CD4-positive, alpha-beta T cell (primary cell): Measurements from ENCODE around the gene C1QTNF3. TPM values are rescaled to one million over a fixed set of nuclear protein-coding genes. Genes with fewer than 3 reads are reported as not detected.

Source experiments
- ATAC-seq: fragments of 200-7000 bp; cut with Tn5 transposase; one replicate; pipeline ENCODE4 v1.10.0; 2022; ENCODE audit warnings: mild to moderate bottlenecking; ENCODE audit not compliant: poor library complexity
- CTCF ChIA-PET: fragments of 350-600 bp; sonication (Branson Sonifier 250); formaldehyde crosslinking; loops from one replicate; lab custom pipeline; 2021; ENCODE audit warnings: antibody characterized with exemption, inconsistent platforms; lab: Charles Lee
- POLR2A ChIA-PET: fragments of 350-600 bp; sonication (Branson Sonifier 250); formaldehyde crosslinking; loops from one replicate; lab custom pipeline; 2021; ENCODE audit warnings: antibody characterized with exemption, inconsistent platforms; lab: Charles Lee
- DNase-seq, 14 experiments: peaks; one replicate each; pipeline ENCODE4 v3.0.0-alpha.2; 2013 to 2020; ENCODE audit warnings: mixed read lengths in 2 of 14
- H3K27ac ChIP-seq, 2 donors: one replicate each; pipeline versions ENCODE4 v1.5.1 to v1.7.0; 2013; ENCODE audit warnings: low read length in 2 of 2, low read depth in 1 of 2, mild to moderate bottlenecking in 1 of 2
- H3K27me3 ChIP-seq, 2 experiments: 1 replicate in 1 of 2; 2 replicates in 1 of 2; pipeline versions ENCODE4 v1.6.1 to v1.7.0; 2013; ENCODE audit warnings: low read length in 2 of 2, control low read depth in 1 of 2, mild to moderate bottlenecking in 1 of 2, moderate library complexity in 1 of 2; ENCODE audit not compliant: insufficient read depth in 2 of 2, control insufficient read depth in 1 of 2
- H3K36me3 ChIP-seq: one replicate; pipeline ENCODE4 v1.6.1; 2013; ENCODE audit warnings: low read length, control low read depth; ENCODE audit not compliant: insufficient read depth
- H3K4me1 ChIP-seq: one replicate; pipeline ENCODE4 v1.6.1; 2013; ENCODE audit warnings: low read length, control low read depth; ENCODE audit not compliant: insufficient read depth
- H3K4me3 ChIP-seq: one replicate; pipeline ENCODE4 v1.5.1; 2013; ENCODE audit warnings: mild to moderate bottlenecking, low read length, moderate library complexity
- H3K9me3 ChIP-seq, 2 experiments: 1 replicate in 1 of 2; 2 replicates in 1 of 2; pipeline versions ENCODE4 v1.6.1 to v1.7.0; 2013; ENCODE audit warnings: low read length in 2 of 2, mild to moderate bottlenecking in 2 of 2, control low read depth in 1 of 2, moderate library complexity in 1 of 2; ENCODE audit not compliant: control insufficient read depth in 1 of 2, insufficient read depth in 1 of 2
- H3K27ac Mint-ChIP-seq: one replicate; pipeline ENCODE4 v1.8.0; 2020; ENCODE audit warnings: mixed read lengths
- H3K27me3 Mint-ChIP-seq: one replicate; pipeline ENCODE4 v1.8.0; 2021; ENCODE audit warnings: mixed read lengths
- H3K36me3 Mint-ChIP-seq: one replicate; pipeline ENCODE4 v1.8.0; 2021; ENCODE audit warnings: low read depth, mixed read lengths
- H3K4me1 Mint-ChIP-seq: one replicate; pipeline ENCODE4 v1.8.0; 2021; ENCODE audit warnings: low read depth, mixed read lengths
- H3K4me3 Mint-ChIP-seq: one replicate; pipeline ENCODE4 v1.8.0; 2020; ENCODE audit warnings: mild to moderate bottlenecking, mixed read lengths
- H3K9me3 Mint-ChIP-seq: one replicate; pipeline ENCODE4 v1.8.0; 2020; ENCODE audit warnings: mixed read lengths
- CTCF ChIP-seq: fragments of 200-600 bp; IDR thresholded peaks from one replicate; pipeline ENCODE4 v1.8.0; 2022; ENCODE audit warnings: antibody characterized with exemption, mild to moderate bottlenecking
- intact Hi-C, 2 experiments: fragments of 100-400 bp; cut with DNase I in 1 of 2; cut with micrococcal nuclease in 1 of 2; formaldehyde crosslinking; loops; one replicate each; pipeline versions ENCODE4 v1.15.1 to v1.9.0; 2023 to 2025; cut with DNase I, micrococcal nuclease
- total RNA-seq, 174 experiments: library from RNA in 2 of 174; stranded (reverse) in 2 of 174; gene quantifications; one replicate each; pipeline ENCODE4 v1.2.3 and lab custom pipeline; 2021 to 2026

C1QTNF3 gene
- total RNA-seq, 2 experiments from 2014 or later: 2.9 to 3.2 TPM

DNA sequence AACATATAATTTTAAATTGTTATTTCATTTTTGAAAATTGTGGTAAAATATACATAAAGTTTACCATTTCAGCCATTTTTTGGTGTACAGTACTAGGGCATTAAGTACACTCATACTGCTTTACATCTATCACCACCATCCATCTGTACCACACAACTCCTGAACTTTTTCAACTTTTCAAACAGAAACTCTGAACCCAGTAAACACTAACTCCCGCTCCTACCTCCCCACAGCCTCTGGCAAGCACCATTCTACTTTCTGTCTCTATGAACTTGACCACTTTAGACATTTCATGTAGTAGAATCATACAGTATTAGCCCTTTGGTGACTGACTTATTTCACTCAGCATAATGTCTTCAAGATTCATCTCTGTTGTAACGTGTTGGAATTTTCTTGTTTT, 50.1 kb downstream of the C1QTNF3 start:
- Histone ChIP-seq H3K27ac (no peak overlapping the region), H3K36me3 (peaks cover 18% of the 10 kb centered on the region), H3K27me3 (no peaks in the 10 kb centered on the region), H3K9me3 (no peaks in the 10 kb centered on the region), H3K4me1 (peaks cover 3% of the 10 kb centered on the region), H3K4me3 (no peak overlapping the region)
- ChIA-PET CTCF (no interaction called here), POLR2A (no interaction called here)
- Mint-ChIP-seq H3K36me3 (peaks cover 54% of the 10 kb centered on the region), H3K27ac (no peak overlapping the region), H3K9me3 (no peaks in the 10 kb centered on the region), H3K27me3 (no peaks in the 10 kb centered on the region), H3K4me3 (no peak overlapping the region), H3K4me1 (peaks cover 6% of the 10 kb centered on the region)
- no peak for DNase-seq
- TF ChIP-seq CTCF: no peak
- ATAC-seq: no peak
- intact Hi-C loops: no loop called here

DNA sequence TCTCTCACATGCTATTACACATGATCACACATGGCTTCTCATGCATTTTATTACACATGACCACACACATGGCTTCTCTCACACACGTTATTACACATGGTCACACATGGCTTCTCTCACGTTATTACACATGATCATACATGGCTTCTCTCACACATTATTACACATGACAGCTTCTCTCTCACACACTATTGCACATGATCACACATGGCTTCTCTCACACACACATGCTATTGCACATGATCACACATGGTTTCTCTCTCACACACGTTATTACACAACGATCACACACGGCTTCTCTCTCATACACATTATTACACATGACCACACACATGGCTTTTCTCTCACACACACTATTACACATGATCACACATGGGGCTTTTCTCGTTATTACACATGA, 57.6 kb downstream of the C1QTNF3 start:
- Histone ChIP-seq H3K4me1 (no peaks in the 10 kb centered on the region), H3K36me3 (peaks cover 16% of the 10 kb centered on the region), H3K9me3 (no peaks in the 10 kb centered on the region), H3K27me3 (no peaks in the 10 kb centered on the region), H3K4me3 (no peak overlapping the region), H3K27ac (no peak overlapping the region)
- intact Hi-C loops: no loop called here
- Mint-ChIP-seq H3K4me3 (no peak overlapping the region), H3K27me3 (no peaks in the 10 kb centered on the region), H3K27ac (no peak overlapping the region), H3K9me3 (no peaks in the 10 kb centered on the region), H3K4me1 (no peaks in the 10 kb centered on the region), H3K36me3 (peaks cover 28% of the 10 kb centered on the region)
- ChIA-PET POLR2A (no interaction called here), CTCF (no interaction called here)
- TF ChIP-seq CTCF: no peak
- DNase-seq: no peak
- no peak for ATAC-seq

DNA sequence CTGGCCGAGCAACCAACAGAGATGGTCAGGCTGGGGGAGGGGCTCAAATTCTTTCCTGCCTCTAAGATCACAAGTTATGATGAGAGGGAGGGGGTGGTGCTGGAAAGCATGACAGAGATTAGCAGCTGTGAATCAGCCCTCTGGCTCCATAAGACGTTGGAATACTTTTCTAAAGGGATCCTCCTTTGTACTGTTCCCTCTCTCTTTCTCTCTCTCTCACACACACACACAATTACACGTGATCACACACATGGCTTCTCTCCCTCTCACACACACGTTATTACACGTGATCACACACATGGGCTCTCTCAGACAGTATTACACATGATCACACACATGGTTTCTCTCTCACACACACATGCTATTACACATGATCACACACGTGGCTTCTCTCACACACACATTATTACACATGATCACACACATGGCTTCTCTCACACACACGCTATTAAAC, 58.3 kb downstream of the C1QTNF3 start, which contains the start of gene SLC45A2:
Gene SLC45A2, minus strand, starts transcription at position 23 of the 454 bp plus-strand sequence. CDS start 110 bp downstream, outside the sequence.
- no peaks in the 10 kb centered on the region for H3K4me1 Mint-ChIP-seq
- no peak for TF ChIP-seq CTCF
- Histone ChIP-seq H3K27ac (no peak within 1 kb of the TSS), H3K4me1 (no peaks in the 10 kb centered on the region), H3K36me3 (peaks cover 16% of the 10 kb centered on the region), H3K9me3 (no peaks in the 10 kb centered on the region), H3K4me3 (no peak within 1 kb of the TSS), H3K27me3 (no peaks in the 10 kb centered on the region)
- no peak within 1 kb of the TSS for H3K4me3 Mint-ChIP-seq
- intact Hi-C loops: no loop called here
- no peak for DNase-seq
- H3K9me3 Mint-ChIP-seq: no peaks in the 10 kb centered on the region
- H3K36me3 Mint-ChIP-seq: peaks cover 24% of the 10 kb centered on the region
- no peaks in the 10 kb centered on the region for H3K27me3 Mint-ChIP-seq
- ChIA-PET POLR2A (no interaction called here), CTCF (no interaction called here)
- no peak for ATAC-seq
- H3K27ac Mint-ChIP-seq: no peak within 1 kb of the TSS
